B cell (primary cell): Measurements from ENCODE around the gene ATP9B.

Source experiments
- EZH2 ChIP-seq: IDR thresholded peaks from 2 replicates; pipeline ENCODE4 v1.6.1; 2012; ENCODE audit warnings: borderline replicate concordance, low read depth, mild to moderate bottlenecking, moderate library complexity, low read length; ENCODE audit not compliant: insufficient read depth, poor library complexity, severe bottlenecking
- TF ChIP-seq, protein P1 (sequence below): fragments of 200-600 bp; IDR thresholded peaks from one replicate; pipeline ENCODE4 v1.8.0; 2022; ENCODE audit warnings: antibody characterized with exemption, mild to moderate bottlenecking

- TF ChIP-seq, protein P1, sequence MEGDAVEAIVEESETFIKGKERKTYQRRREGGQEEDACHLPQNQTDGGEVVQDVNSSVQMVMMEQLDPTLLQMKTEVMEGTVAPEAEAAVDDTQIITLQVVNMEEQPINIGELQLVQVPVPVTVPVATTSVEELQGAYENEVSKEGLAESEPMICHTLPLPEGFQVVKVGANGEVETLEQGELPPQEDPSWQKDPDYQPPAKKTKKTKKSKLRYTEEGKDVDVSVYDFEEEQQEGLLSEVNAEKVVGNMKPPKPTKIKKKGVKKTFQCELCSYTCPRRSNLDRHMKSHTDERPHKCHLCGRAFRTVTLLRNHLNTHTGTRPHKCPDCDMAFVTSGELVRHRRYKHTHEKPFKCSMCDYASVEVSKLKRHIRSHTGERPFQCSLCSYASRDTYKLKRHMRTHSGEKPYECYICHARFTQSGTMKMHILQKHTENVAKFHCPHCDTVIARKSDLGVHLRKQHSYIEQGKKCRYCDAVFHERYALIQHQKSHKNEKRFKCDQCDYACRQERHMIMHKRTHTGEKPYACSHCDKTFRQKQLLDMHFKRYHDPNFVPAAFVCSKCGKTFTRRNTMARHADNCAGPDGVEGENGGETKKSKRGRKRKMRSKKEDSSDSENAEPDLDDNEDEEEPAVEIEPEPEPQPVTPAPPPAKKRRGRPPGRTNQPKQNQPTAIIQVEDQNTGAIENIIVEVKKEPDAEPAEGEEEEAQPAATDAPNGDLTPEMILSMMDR, result no peak
- no peak for TF ChIP-seq EZH2
These were observed 42.3 kb downstream of the ATP9B start for GRCh38 chr18:79111483-79111882.
